ENCODE measurements around the gene POLD1. TPM values are rescaled to one million over a fixed set of nuclear protein-coding genes. Genes with fewer than 3 reads are reported as not detected.
A peak's percentile ranks its signal among the peaks of the same experiment; 100 is the strongest.

The POLD1 gene
- total and polyA plus RNA-seq, 8 donors: 26.0 to 58.3 (median 35.7) TPM

DNA sequence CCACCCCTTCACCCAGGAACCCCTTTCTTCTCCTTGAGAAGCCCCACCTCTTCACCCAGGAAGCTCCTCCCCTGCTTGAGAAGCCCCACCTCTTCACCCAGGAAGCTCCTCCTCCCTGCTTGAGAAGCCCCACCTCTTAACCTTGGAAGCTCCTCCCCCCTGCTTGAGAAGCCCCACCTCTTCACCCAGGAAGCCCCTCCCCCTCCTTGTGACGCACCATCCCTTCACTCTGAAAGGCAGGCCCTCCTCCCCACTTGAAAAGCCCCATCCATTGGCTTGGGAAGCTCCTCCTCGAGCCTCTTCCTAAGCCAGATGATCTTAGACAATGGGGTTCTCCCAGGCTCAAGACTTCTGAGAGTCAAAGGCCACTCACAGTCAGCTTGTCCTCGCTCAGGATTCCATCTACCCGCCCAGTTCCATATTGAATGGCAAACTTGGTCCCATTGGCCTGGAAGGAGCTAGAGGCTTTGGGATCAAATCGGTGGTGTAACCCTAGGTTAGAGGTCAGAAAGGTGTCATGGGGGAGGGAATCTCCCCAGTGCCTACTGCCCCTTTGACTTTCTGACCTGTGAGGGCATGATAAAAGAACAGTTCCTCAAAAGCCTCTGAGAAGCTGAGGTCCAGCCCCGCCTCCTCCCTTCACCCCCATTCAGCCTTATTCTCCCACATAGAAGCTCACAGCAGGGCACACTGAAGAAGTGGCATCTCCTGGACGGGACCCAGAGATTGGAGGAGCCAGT lies 22.7 kb upstream of the POLD1 start:
- peaks cover 0 to 6% of the 10 kb centered on the region in 2 donors for H3K27me3 ChIP-seq
- peak overlapping the region; percentile 59 to 84 for H3K27ac ChIP-seq
- H3K4me3 ChIP-seq: peak overlapping the region in 1 of 2 donors; percentile 36
- no peak for TF ChIP-seq CTCF (IDR thresholded peaks at IDR 0.05)
- peaks cover 0 to 24% of the 10 kb centered on the region in 2 donors for H3K4me1 ChIP-seq
- intact Hi-C loops (cut with DNase I): loop anchor here in 1 of 2 donors (10.0 kb wide), 2 partner anchors 53 to 423 kb away; partner anchors contain the start of gene SPIB
- ATAC-seq (peak; percentile 10), DNase-seq (no peak)
- peaks cover 0 to 16% of the 10 kb centered on the region in 2 donors for H3K36me3 ChIP-seq
- no peaks in the 10 kb centered on the region for H3K9me3 ChIP-seq

DNA sequence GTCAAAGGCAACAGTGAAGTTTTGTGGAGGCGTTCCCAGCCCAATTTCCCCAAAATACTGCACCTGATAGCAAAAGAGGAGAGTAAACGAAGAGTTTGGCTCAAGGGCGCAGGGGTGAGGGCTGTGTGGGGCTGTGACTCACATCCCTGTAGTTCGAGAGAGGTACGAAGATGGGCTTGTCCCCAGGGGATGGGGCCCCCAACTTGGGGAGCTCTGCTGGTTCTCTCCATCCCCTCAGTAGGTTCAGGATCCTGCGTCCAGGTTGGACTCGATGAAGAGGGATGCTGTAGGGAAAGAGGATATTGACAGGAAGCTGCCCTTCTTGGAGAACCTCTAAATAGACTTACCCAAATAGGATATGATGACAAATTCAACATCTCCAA lies 22.1 kb upstream of the POLD1 start:
- Histone ChIP-seq H3K9me3 (no peaks in the 10 kb centered on the region), H3K27ac (peak overlapping the region; percentile 59 to 84), H3K36me3 (peaks cover 0 to 16% of the 10 kb centered on the region in 2 donors), H3K27me3 (peaks cover 0 to 6% of the 10 kb centered on the region in 2 donors), H3K4me3 (peak overlapping the region; percentile 11 to 36), H3K4me1 (peaks cover 0 to 24% of the 10 kb centered on the region in 2 donors)
- TF ChIP-seq CTCF (IDR thresholded peaks at IDR 0.05): no peak
- no peak for DNase-seq
- intact Hi-C loops (cut with DNase I): loop anchor here in 1 of 2 donors (10.0 kb wide), 2 partner anchors 53 to 423 kb away; partner anchors contain the start of gene SPIB
- ATAC-seq: no peak

GRCh38 chr19:50362656-50363424 lies 21.3 kb upstream of the POLD1 start:
- Histone ChIP-seq H3K4me1 (peaks cover 0 to 16% of the 10 kb centered on the region in 2 donors), H3K4me3 (peak overlapping the region; percentile 11 to 36), H3K9me3 (no peaks in the 10 kb centered on the region), H3K27me3 (peaks cover 0 to 1% of the 10 kb centered on the region in 2 donors), H3K36me3 (peaks cover 0 to 16% of the 10 kb centered on the region in 2 donors), H3K27ac (peak overlapping the region; percentile 72 to 84)
- intact Hi-C loops (cut with DNase I): loop anchor here in 1 of 2 donors (10.0 kb wide), 2 partner anchors 52 to 422 kb away; partner anchors contain the start of gene SPIB
- peak in 1 of 4 donors; percentile 52 for DNase-seq
- ATAC-seq: peak; percentile 34
- TF ChIP-seq CTCF (IDR thresholded peaks at IDR 0.05): no peak

- Histone ChIP-seq H3K27me3 (no peaks in the 10 kb centered on the region), H3K4me1 (peaks cover 0 to 5% of the 10 kb centered on the region in 2 donors), H3K27ac (peak within 1 kb of the TSS; percentile 72 to 84), H3K36me3 (peaks cover 0 to 4% of the 10 kb centered on the region in 2 donors), H3K9me3 (no peaks in the 10 kb centered on the region), H3K4me3 (peak within 1 kb of the TSS; percentile 23 to 36)
- DNase-seq (peak in 3 of 4 donors; percentile 60 to 83 (median 65)), ATAC-seq (peak; percentile 51)
- no peak for TF ChIP-seq CTCF (IDR thresholded peaks at IDR 0.05)
- intact Hi-C loops (cut with DNase I): loop anchor here in 1 of 2 donors (5.0 to 10.0 kb wide), 3 partner anchors 49 to 419 kb away; partner anchors contain the start of gene SPIB
These were observed 18.5 kb upstream of the POLD1 start, which contains the start of gene NAPSA for GRCh38 chr19:50365434-50366306. Gene NAPSA (minus strand): TSS chr19:50365639. CDS start chr19:50365621, 18 bp downstream.

All from left lung (tissue), 10 donors.